IPS-15b (cell line): ENCODE results near the gene SLC19A1.

Experiments used
- H3K27me3 ChIP-seq: one replicate; pipeline ENCODE4 v1.6.1; 2013; ENCODE audit warnings: low read length; ENCODE audit not compliant: control insufficient read depth, insufficient read depth
- H3K36me3 ChIP-seq: one replicate; pipeline ENCODE4 v1.6.1; 2013; ENCODE audit warnings: low read length; ENCODE audit not compliant: control insufficient read depth, insufficient read depth
- H3K4me1 ChIP-seq: one replicate; pipeline ENCODE4 v1.6.1; 2013; ENCODE audit warnings: mild to moderate bottlenecking, low read length; ENCODE audit not compliant: control insufficient read depth, insufficient read depth
- H3K4me3 ChIP-seq: one replicate; pipeline ENCODE4 v1.5.1; 2013; ENCODE audit warnings: low read depth, low read length
- H3K9ac ChIP-seq: one replicate; pipeline ENCODE4 v1.6.1; 2013; ENCODE audit warnings: low read depth, mild to moderate bottlenecking, low read length
- H3K9me3 ChIP-seq: one replicate; pipeline ENCODE4 v1.6.1; 2013; ENCODE audit warnings: mild to moderate bottlenecking, low read length; ENCODE audit not compliant: control insufficient read depth, insufficient read depth

SLC19A1 gene

GRCh38 chr21:45473496-45474322 lies 68.5 kb downstream of the SLC19A1 start:
- Histone ChIP-seq H3K27me3 (no peaks in the 10 kb centered on the region), H3K36me3 (peaks cover 35% of the 10 kb centered on the region), H3K9me3 (no peaks in the 10 kb centered on the region), H3K4me3 (no peak overlapping the region), H3K4me1 (no peaks in the 10 kb centered on the region), H3K9ac (no peak overlapping the region)

- no peaks in the 10 kb centered on the region for H3K4me1 ChIP-seq
- H3K27me3 ChIP-seq = no peaks in the 10 kb centered on the region
- peaks cover 40% of the 10 kb centered on the region for H3K36me3 ChIP-seq
- no peak overlapping the region for H3K9ac ChIP-seq
- H3K9me3 ChIP-seq = no peaks in the 10 kb centered on the region
- H3K4me3 ChIP-seq = no peak overlapping the region
Measured at GRCh38 chr21:45472445-45473365, 69.5 kb downstream of the SLC19A1 start.

- H3K9me3 ChIP-seq = no peaks in the 10 kb centered on the region
- H3K9ac ChIP-seq = peak overlapping the region; percentile 12
- H3K27me3 ChIP-seq = no peaks in the 10 kb centered on the region
- no peak overlapping the region for H3K4me3 ChIP-seq
- H3K36me3 ChIP-seq = peaks cover 41% of the 10 kb centered on the region
- H3K4me1 ChIP-seq = no peaks in the 10 kb centered on the region
Measured at GRCh38 chr21:45471525-45472221, 70.6 kb downstream of the SLC19A1 start.

GRCh38 chr21:45470773-45471524 lies 71.3 kb downstream of the SLC19A1 start:
- Histone ChIP-seq H3K9ac (no peak overlapping the region), H3K27me3 (no peaks in the 10 kb centered on the region), H3K9me3 (no peaks in the 10 kb centered on the region), H3K36me3 (peaks cover 34% of the 10 kb centered on the region), H3K4me1 (no peaks in the 10 kb centered on the region), H3K4me3 (no peak overlapping the region)

- Histone ChIP-seq H3K4me3 (no peak overlapping the region), H3K27me3 (no peaks in the 10 kb centered on the region), H3K36me3 (peaks cover 32% of the 10 kb centered on the region), H3K9me3 (no peaks in the 10 kb centered on the region), H3K4me1 (no peaks in the 10 kb centered on the region), H3K9ac (no peak overlapping the region)
Measured at GRCh38 chr21:45470087-45470515, 72.1 kb downstream of the SLC19A1 start.

- H3K36me3 ChIP-seq = peaks cover 25% of the 10 kb centered on the region
- no peaks in the 10 kb centered on the region for H3K9me3 ChIP-seq
- H3K27me3 ChIP-seq = no peaks in the 10 kb centered on the region
- no peak overlapping the region for H3K4me3 ChIP-seq
- H3K9ac ChIP-seq = no peak overlapping the region
- H3K4me1 ChIP-seq = no peaks in the 10 kb centered on the region
Measured at GRCh38 chr21:45469273-45470086, 72.8 kb downstream of the SLC19A1 start.

- no peaks in the 10 kb centered on the region for H3K9me3 ChIP-seq
- H3K27me3 ChIP-seq = no peaks in the 10 kb centered on the region
- H3K4me1 ChIP-seq = no peaks in the 10 kb centered on the region
- H3K4me3 ChIP-seq = no peak overlapping the region
- no peak overlapping the region for H3K9ac ChIP-seq
- peaks cover 20% of the 10 kb centered on the region for H3K36me3 ChIP-seq
Measured at GRCh38 chr21:45468971-45469272, 73.3 kb downstream of the SLC19A1 start.

GRCh38 chr21:45468051-45468970 lies 73.9 kb downstream of the SLC19A1 start:
- no peaks in the 10 kb centered on the region for H3K9me3 ChIP-seq
- H3K27me3 ChIP-seq = no peaks in the 10 kb centered on the region
- H3K9ac ChIP-seq = no peak overlapping the region
- no peaks in the 10 kb centered on the region for H3K4me1 ChIP-seq
- peaks cover 16% of the 10 kb centered on the region for H3K36me3 ChIP-seq
- no peak overlapping the region for H3K4me3 ChIP-seq

GRCh38 chr21:45467221-45467779 lies 74.9 kb downstream of the SLC19A1 start:
- no peak overlapping the region for H3K9ac ChIP-seq
- no peaks in the 10 kb centered on the region for H3K9me3 ChIP-seq
- no peaks in the 10 kb centered on the region for H3K4me1 ChIP-seq
- H3K4me3 ChIP-seq = no peak overlapping the region
- no peaks in the 10 kb centered on the region for H3K27me3 ChIP-seq
- H3K36me3 ChIP-seq = peaks cover 16% of the 10 kb centered on the region
